ENCODE results near the gene SYT1.

DNA sequence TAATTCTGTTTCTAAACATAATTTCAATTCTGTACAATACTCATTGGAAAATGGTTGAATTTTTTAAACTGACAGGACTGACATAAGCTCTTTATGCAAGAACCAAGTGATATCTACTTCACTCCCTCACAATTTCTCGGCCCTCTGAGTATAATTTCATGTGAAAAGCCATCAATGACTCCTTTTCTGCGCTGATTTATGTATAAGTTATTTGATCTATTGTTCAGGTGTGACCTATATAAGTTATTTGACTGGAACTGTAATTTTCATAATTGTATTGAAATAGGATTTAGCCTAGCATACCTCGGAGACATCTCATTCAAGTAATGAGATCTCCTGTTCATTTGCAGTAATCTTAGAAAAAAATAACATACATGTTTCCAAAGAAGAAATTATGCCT lies 184.4 kb downstream of the SYT1 start:
- TF ChIP-seq EZH2 (IDR thresholded peaks at IDR 0.05) (no peak), POLR2AphosphoS5 (IDR thresholded peaks at IDR 0.05; ENCODE audit: borderline replicate concordance, low read depth, low read length) (no peak)
